CD4-positive, alpha-beta T cell (primary cell): Measurements from ENCODE around the gene PIAS4. TPM values are rescaled to one million over a fixed set of nuclear protein-coding genes. Genes with fewer than 3 reads are reported as not detected.

Experiments
- ATAC-seq: fragments of 200-7000 bp; cut with Tn5 transposase; one replicate; pipeline ENCODE4 v1.10.0; 2022; ENCODE audit warnings: mild to moderate bottlenecking; ENCODE audit not compliant: poor library complexity
- CTCF ChIA-PET: fragments of 350-600 bp; sonication (Branson Sonifier 250); formaldehyde crosslinking; loops from one replicate; lab custom pipeline; 2021; ENCODE audit warnings: antibody characterized with exemption, inconsistent platforms; lab: Charles Lee
- POLR2A ChIA-PET: fragments of 350-600 bp; sonication (Branson Sonifier 250); formaldehyde crosslinking; loops from one replicate; lab custom pipeline; 2021; ENCODE audit warnings: antibody characterized with exemption, inconsistent platforms; lab: Charles Lee
- DNase-seq, 14 experiments: peaks; one replicate each; pipeline ENCODE4 v3.0.0-alpha.2; 2013 to 2020; ENCODE audit warnings: mixed read lengths in 2 of 14
- H3K27ac ChIP-seq, 2 donors: one replicate each; pipeline versions ENCODE4 v1.5.1 to v1.7.0; 2013; ENCODE audit warnings: low read length in 2 of 2, low read depth in 1 of 2, mild to moderate bottlenecking in 1 of 2
- H3K27me3 ChIP-seq, 2 experiments: 1 replicate in 1 of 2; 2 replicates in 1 of 2; pipeline versions ENCODE4 v1.6.1 to v1.7.0; 2013; ENCODE audit warnings: low read length in 2 of 2, control low read depth in 1 of 2, mild to moderate bottlenecking in 1 of 2, moderate library complexity in 1 of 2; ENCODE audit not compliant: insufficient read depth in 2 of 2, control insufficient read depth in 1 of 2
- H3K36me3 ChIP-seq: one replicate; pipeline ENCODE4 v1.6.1; 2013; ENCODE audit warnings: low read length, control low read depth; ENCODE audit not compliant: insufficient read depth
- H3K4me1 ChIP-seq: one replicate; pipeline ENCODE4 v1.6.1; 2013; ENCODE audit warnings: low read length, control low read depth; ENCODE audit not compliant: insufficient read depth
- H3K4me3 ChIP-seq: one replicate; pipeline ENCODE4 v1.5.1; 2013; ENCODE audit warnings: mild to moderate bottlenecking, low read length, moderate library complexity
- H3K9me3 ChIP-seq, 2 experiments: 1 replicate in 1 of 2; 2 replicates in 1 of 2; pipeline versions ENCODE4 v1.6.1 to v1.7.0; 2013; ENCODE audit warnings: low read length in 2 of 2, mild to moderate bottlenecking in 2 of 2, control low read depth in 1 of 2, moderate library complexity in 1 of 2; ENCODE audit not compliant: control insufficient read depth in 1 of 2, insufficient read depth in 1 of 2
- H3K27ac Mint-ChIP-seq: one replicate; pipeline ENCODE4 v1.8.0; 2020; ENCODE audit warnings: mixed read lengths
- H3K27me3 Mint-ChIP-seq: one replicate; pipeline ENCODE4 v1.8.0; 2021; ENCODE audit warnings: mixed read lengths
- H3K36me3 Mint-ChIP-seq: one replicate; pipeline ENCODE4 v1.8.0; 2021; ENCODE audit warnings: low read depth, mixed read lengths
- H3K4me1 Mint-ChIP-seq: one replicate; pipeline ENCODE4 v1.8.0; 2021; ENCODE audit warnings: low read depth, mixed read lengths
- H3K4me3 Mint-ChIP-seq: one replicate; pipeline ENCODE4 v1.8.0; 2020; ENCODE audit warnings: mild to moderate bottlenecking, mixed read lengths
- H3K9me3 Mint-ChIP-seq: one replicate; pipeline ENCODE4 v1.8.0; 2020; ENCODE audit warnings: mixed read lengths
- intact Hi-C, 2 experiments: fragments of 100-400 bp; cut with DNase I in 1 of 2; cut with micrococcal nuclease in 1 of 2; formaldehyde crosslinking; loops; one replicate each; pipeline versions ENCODE4 v1.15.1 to v1.9.0; 2023 to 2025; cut with DNase I, micrococcal nuclease
- total RNA-seq, 174 experiments: library from RNA in 2 of 174; stranded (reverse) in 2 of 174; gene quantifications; one replicate each; pipeline ENCODE4 v1.2.3 and lab custom pipeline; 2021 to 2026
- TF ChIP-seq, protein P1 (sequence below): fragments of 200-600 bp; IDR thresholded peaks from one replicate; pipeline ENCODE4 v1.8.0; 2022; ENCODE audit warnings: antibody characterized with exemption, mild to moderate bottlenecking

PIAS4 gene
- total RNA-seq, 2 experiments from 2014 or later = 14.5 to 16.5 TPM

DNA sequence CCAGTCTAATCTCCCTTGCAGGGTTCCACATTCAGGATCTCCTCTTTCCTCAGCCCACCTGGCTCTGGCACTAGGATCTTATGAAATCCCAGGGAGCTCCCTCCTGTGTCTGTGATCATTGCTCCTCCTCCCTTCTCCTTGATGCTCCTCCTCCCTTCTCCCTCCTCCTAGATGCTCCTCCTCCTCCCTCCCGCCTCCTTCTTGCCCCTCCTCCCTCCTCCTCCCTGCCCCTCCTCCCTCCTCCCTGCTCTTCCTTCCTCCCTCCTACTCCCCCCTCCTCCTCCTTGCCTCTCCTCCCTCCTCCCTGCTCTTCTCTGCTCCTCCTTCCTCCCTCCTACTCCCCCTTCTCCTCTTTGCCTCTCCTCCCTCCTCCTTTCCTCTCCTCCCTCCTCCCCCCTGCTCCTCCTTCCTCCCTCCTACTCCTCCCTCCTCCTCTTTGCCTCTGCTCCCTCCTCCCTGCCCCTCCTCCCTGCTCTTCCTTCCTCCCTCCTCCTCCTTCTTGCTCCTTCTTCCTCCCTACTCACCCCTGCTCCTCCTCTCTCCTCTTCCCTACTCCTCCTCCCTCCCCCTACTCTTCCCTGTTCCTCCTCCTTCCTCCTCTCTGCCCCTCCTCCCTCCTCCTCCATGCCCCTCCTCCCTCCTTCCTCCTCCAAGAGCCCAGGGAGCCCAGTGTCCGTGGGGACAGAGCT, 74.0 kb downstream of the PIAS4 start:
- no peak overlapping the region for H3K4me3 ChIP-seq
- intact Hi-C loops = no loop called here
- H3K9me3 Mint-ChIP-seq = no peaks in the 10 kb centered on the region
- no peaks in the 10 kb centered on the region for H3K27me3 Mint-ChIP-seq
- TF ChIP-seq, protein P1, sequence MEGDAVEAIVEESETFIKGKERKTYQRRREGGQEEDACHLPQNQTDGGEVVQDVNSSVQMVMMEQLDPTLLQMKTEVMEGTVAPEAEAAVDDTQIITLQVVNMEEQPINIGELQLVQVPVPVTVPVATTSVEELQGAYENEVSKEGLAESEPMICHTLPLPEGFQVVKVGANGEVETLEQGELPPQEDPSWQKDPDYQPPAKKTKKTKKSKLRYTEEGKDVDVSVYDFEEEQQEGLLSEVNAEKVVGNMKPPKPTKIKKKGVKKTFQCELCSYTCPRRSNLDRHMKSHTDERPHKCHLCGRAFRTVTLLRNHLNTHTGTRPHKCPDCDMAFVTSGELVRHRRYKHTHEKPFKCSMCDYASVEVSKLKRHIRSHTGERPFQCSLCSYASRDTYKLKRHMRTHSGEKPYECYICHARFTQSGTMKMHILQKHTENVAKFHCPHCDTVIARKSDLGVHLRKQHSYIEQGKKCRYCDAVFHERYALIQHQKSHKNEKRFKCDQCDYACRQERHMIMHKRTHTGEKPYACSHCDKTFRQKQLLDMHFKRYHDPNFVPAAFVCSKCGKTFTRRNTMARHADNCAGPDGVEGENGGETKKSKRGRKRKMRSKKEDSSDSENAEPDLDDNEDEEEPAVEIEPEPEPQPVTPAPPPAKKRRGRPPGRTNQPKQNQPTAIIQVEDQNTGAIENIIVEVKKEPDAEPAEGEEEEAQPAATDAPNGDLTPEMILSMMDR = no peak
- peak in 1 of 14 experiments; percentile 20 for DNase-seq
- no peaks in the 10 kb centered on the region for H3K27me3 ChIP-seq
- ATAC-seq = no peak
- ChIA-PET POLR2A (interaction anchor here (1.0 to 1.6 kb wide), 3 partner anchors 8 to 23 kb away, joined by 3 to 5 read pairs (median 4); partner anchors contain the start of gene ZBTB7A), CTCF (no interaction called here)
- H3K36me3 Mint-ChIP-seq = no peaks in the 10 kb centered on the region
- H3K27ac Mint-ChIP-seq = no peak overlapping the region
- peaks cover 82% of the 10 kb centered on the region for H3K4me1 ChIP-seq
- H3K4me3 Mint-ChIP-seq = no peak overlapping the region
- no peak overlapping the region for H3K27ac ChIP-seq
- H3K36me3 ChIP-seq = no peaks in the 10 kb centered on the region
- no peaks in the 10 kb centered on the region for H3K9me3 ChIP-seq
- peaks cover 45% of the 10 kb centered on the region for H3K4me1 Mint-ChIP-seq

DNA sequence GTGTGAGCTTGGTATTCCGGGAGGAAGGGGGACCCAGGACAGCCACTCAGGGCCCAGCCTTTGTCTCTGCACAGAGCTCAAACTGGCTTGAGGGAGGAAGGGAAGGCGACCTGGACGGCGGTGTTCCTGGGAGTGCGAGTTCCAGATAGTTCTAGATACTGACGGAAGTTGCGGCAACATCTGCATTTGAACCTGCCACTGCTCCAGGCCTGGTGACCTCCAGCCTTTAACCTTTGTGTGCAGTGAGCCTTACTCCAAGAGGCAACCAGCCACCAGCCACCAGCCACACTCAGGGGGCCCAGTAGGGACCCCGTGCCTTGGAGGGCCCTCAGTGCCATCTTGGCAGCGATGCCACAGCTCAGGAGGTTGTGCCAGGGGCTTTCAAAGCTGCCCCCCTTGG, 74.6 kb downstream of the PIAS4 start:
- ATAC-seq (no peak), DNase-seq (no peak)
- H3K9me3 Mint-ChIP-seq = no peaks in the 10 kb centered on the region
- no peak overlapping the region for H3K4me3 Mint-ChIP-seq
- no peak overlapping the region for H3K4me3 ChIP-seq
- ChIA-PET CTCF (no interaction called here), POLR2A (interaction anchor here (1.6 kb wide), 1 partner anchor 16 kb away, joined by 5 read pairs; the partner anchor contains the start of gene ZBTB7A)
- H3K4me1 Mint-ChIP-seq = peaks cover 43% of the 10 kb centered on the region
- no peaks in the 10 kb centered on the region for H3K36me3 ChIP-seq
- H3K27me3 Mint-ChIP-seq = no peaks in the 10 kb centered on the region
- no peak overlapping the region for H3K27ac Mint-ChIP-seq
- no peaks in the 10 kb centered on the region for H3K9me3 ChIP-seq
- H3K36me3 Mint-ChIP-seq = no peaks in the 10 kb centered on the region
- H3K27me3 ChIP-seq = no peaks in the 10 kb centered on the region
- H3K4me1 ChIP-seq = peaks cover 83% of the 10 kb centered on the region
- H3K27ac ChIP-seq = no peak overlapping the region
- intact Hi-C loops = no loop called here
- TF ChIP-seq, protein P1 = no peak

DNA sequence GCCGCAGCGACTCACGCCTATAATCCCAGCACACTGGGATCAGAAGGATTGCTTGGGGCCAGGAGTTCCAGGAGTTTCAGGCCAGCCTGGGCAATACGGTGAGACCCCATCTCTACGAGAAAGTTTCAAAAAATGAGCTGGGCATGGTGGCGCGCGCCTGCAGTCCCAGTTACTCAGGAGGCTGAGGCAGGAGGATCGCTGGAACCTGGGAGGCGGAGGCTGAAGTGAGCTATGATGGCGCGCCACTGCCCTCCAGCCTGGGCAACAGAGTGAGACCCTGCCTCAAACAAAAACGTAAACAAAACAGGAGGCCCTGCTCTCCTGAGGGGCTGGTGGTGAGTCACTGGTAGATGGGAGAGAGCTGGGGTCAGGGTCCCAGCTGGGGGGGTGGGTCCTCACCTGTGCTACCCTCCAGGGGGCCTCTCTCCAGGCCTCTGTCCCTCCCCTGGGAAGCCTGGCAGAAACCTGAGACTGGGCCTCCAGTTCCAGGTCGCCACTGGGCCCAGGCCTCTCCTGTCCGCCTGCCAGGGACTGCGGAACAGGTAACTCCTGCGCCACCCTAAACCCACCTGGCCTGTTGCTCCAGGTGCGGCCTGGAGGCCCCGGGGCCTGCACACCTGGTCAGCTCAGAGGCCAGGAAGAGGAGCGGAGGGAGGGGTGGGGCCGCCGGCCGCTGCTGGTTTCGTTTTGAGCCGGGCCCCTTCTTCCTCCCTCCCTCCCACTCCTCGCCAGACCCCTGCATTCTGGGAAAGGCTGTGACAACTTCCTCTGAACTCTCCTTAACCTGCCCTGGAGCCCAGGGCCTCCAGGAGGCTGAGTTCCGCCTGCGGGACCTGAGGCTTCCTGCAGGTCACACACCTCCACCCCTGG, 76.4 kb downstream of the PIAS4 start:
- intact Hi-C loops = no loop called here
- peak overlapping the region; percentile 55 to 57 for H3K27ac ChIP-seq
- Mint-ChIP-seq H3K4me1 (peaks cover 42% of the 10 kb centered on the region), H3K27ac (peak overlapping the region; percentile 86), H3K4me3 (peak overlapping the region; percentile 82), H3K36me3 (no peaks in the 10 kb centered on the region), H3K9me3 (no peaks in the 10 kb centered on the region), H3K27me3 (no peaks in the 10 kb centered on the region)
- H3K4me3 ChIP-seq = peak overlapping the region; percentile 34
- no peaks in the 10 kb centered on the region for H3K9me3 ChIP-seq
- no peaks in the 10 kb centered on the region for H3K36me3 ChIP-seq
- H3K4me1 ChIP-seq = peaks cover 87% of the 10 kb centered on the region
- peak; percentile 46 for ATAC-seq
- H3K27me3 ChIP-seq = no peaks in the 10 kb centered on the region
- ChIA-PET POLR2A (interaction anchor here (1.3 to 1.8 kb wide), 2 partner anchors 14 to 21 kb away, joined by 4 read pairs; no protein-coding TSS in a partner anchor), CTCF (interaction anchor here (1.2 kb wide), 1 partner anchor 96 kb away, joined by 4 read pairs; no protein-coding TSS in a partner anchor)
- TF ChIP-seq, protein P1 = no peak
- DNase-seq = peak in 5 of 14 experiments; percentile 34 to 89 (median 51)
